ENCODE measurements around the gene SLC4A4.

Gene SLC4A4

GRCh38 chr4:71383984-71384383 is 45.2 kb downstream of the SLC4A4 start:
- no peak overlapping the region for H3K4me3 ChIP-seq (ENCODE audit: low read depth, low read length)
- no peak for TF ChIP-seq CTCF (IDR thresholded peaks at IDR 0.05; ENCODE audit: borderline replicate concordance, insufficient read depth, low read depth, low read length)

- TF ChIP-seq CTCF (IDR thresholded peaks at IDR 0.05; ENCODE audit: borderline replicate concordance, insufficient read depth, low read depth, low read length): no peak
- H3K4me3 ChIP-seq (ENCODE audit: low read depth, low read length): no peak overlapping the region
Observed at GRCh38 chr4:71389149-71389827, 50.5 kb downstream of the SLC4A4 start.

GRCh38 chr4:71392109-71392508 is 53.3 kb downstream of the SLC4A4 start:
- no peak for TF ChIP-seq CTCF (IDR thresholded peaks at IDR 0.05; ENCODE audit: borderline replicate concordance, insufficient read depth, low read depth, low read length)
- no peak overlapping the region for H3K4me3 ChIP-seq (ENCODE audit: low read depth, low read length)

GRCh38 chr4:71396382-71396781 is 57.6 kb downstream of the SLC4A4 start:
- no peak overlapping the region for H3K4me3 ChIP-seq (ENCODE audit: low read depth, low read length)
- no peak for TF ChIP-seq CTCF (IDR thresholded peaks at IDR 0.05; ENCODE audit: borderline replicate concordance, insufficient read depth, low read depth, low read length)

DNA sequence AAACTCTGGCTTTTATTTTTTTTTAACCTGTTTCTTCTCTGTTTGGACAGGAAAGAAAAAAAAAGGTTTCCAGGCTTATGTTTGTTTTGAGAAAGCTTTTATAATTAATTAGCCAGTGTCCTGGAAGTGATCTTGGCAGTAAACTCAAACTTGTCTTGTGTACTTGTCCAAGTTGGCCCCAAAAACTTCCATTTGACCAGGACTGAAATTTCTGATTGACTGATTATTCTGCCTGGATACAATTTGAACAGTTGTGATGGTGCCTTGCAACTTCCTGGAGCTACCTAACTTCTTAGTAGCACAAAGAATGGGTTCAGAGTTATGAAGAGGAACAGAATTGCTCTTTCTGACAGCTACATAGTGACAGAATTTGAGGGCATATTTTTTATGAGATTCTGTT is 62.0 kb downstream of the SLC4A4 start:
- no peak for TF ChIP-seq CTCF (IDR thresholded peaks at IDR 0.05; ENCODE audit: borderline replicate concordance, insufficient read depth, low read depth, low read length)
- H3K4me3 ChIP-seq (ENCODE audit: low read depth, low read length): no peak overlapping the region

DNA sequence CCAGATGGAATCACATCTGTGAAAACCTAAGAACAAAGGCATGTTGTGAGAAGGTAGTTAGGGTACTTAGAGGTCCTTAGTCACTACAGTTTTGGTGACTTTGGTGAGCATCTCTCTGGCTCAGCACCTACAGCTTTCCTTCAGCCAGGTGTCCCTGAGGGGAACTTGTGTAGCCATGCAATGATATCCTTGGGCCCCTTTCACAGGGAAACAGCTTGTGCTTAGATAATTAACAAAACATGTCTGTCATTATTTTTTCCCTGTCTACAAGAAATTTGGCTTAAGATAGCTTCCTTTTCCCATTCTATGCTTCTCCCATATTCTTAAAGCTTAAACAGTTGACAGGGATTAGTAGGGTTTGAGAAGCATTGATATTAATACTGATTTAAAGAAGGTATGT is 63.8 kb downstream of the SLC4A4 start:
- no peak for TF ChIP-seq CTCF (IDR thresholded peaks at IDR 0.05; ENCODE audit: borderline replicate concordance, insufficient read depth, low read depth, low read length)
- H3K4me3 ChIP-seq (ENCODE audit: low read depth, low read length): no peak overlapping the region

GRCh38 chr4:71404049-71404448 is 65.2 kb downstream of the SLC4A4 start:
- H3K4me3 ChIP-seq (ENCODE audit: low read depth, low read length): no peak overlapping the region
- TF ChIP-seq CTCF (IDR thresholded peaks at IDR 0.05; ENCODE audit: borderline replicate concordance, insufficient read depth, low read depth, low read length): no peak
